Adrenal gland (tissue), 5 donors: ENCODE data around the gene SDR42E1.

Source experiments
- POLR2A ChIP-seq, 2 donors: fragments of 450-650 bp; IDR thresholded peaks; one replicate each; pipeline ENCODE4 v1.6.1; 2017; ENCODE audit warnings: antibody characterized with exemption in 2 of 2, mild to moderate bottlenecking in 2 of 2, moderate library complexity in 1 of 2
- TF ChIP-seq, protein P1 (sequence below), 6 experiments: fragments of 450-650 bp in 4 of 6; fragments of 200-600 bp in 2 of 6; sonication (generic) in 1 of 6; IDR thresholded peaks; 1 replicate in 5 of 6; 2 replicates in 1 of 6; pipeline versions ENCODE4 v1.5.1 to v1.8.0; 2016 to 2021; ENCODE audit warnings: antibody characterized with exemption in 6 of 6, mild to moderate bottlenecking in 2 of 6, moderate library complexity in 1 of 6
- donor health status: DM: no; HTN: no; CAD: no.

DNA sequence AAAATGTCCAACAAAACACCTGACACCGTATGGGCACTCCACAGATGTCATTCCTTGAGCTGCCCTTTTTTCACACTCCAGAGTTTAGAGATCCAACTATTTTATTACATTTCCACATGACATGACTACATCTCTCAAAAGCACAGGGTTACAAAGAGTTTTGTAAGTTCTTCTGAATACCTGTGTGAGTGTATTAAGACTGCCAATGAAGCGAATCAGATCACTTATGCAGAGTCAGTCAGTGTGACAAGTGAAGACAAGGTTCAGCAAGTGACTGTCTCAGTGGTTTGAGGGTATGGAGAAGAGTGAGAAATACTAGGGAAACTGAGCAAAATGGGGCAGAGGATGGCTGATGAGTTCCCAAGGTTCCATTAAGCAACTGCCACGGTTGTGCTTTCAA, 8.4 kb downstream of the SDR42E1 start:
- TF ChIP-seq, protein P1, sequence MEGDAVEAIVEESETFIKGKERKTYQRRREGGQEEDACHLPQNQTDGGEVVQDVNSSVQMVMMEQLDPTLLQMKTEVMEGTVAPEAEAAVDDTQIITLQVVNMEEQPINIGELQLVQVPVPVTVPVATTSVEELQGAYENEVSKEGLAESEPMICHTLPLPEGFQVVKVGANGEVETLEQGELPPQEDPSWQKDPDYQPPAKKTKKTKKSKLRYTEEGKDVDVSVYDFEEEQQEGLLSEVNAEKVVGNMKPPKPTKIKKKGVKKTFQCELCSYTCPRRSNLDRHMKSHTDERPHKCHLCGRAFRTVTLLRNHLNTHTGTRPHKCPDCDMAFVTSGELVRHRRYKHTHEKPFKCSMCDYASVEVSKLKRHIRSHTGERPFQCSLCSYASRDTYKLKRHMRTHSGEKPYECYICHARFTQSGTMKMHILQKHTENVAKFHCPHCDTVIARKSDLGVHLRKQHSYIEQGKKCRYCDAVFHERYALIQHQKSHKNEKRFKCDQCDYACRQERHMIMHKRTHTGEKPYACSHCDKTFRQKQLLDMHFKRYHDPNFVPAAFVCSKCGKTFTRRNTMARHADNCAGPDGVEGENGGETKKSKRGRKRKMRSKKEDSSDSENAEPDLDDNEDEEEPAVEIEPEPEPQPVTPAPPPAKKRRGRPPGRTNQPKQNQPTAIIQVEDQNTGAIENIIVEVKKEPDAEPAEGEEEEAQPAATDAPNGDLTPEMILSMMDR (IDR thresholded peaks at IDR 0.05), result no peak
- no peak for TF ChIP-seq POLR2A (IDR thresholded peaks at IDR 0.05)
